Stimulated activated CD4-positive, alpha-beta T cell treated with anti-CD3 and anti-CD28 coated beads, Interleukin-1b, Interleukin-23, amount 100 ng/mL, for 4 hours (primary cell): ENCODE results near the gene NDUFAB1.
"Not testable (repeated sequence)": the region's sequence is repeated elsewhere in the genome, so short reads cannot be mapped to it uniquely, and the experiment has no call there.

Experiments
- DNase-seq, 2 donors: peaks; one replicate each; pipeline ENCODE4 v3.0.0-alpha.2; 2020; ENCODE audit warnings: low read depth in 2 of 2

The NDUFAB1 gene

GRCh38 chr16:23584186-23585076 is 11.7 kb downstream of the NDUFAB1 start:
- DNase-seq, result no peak

- DNase-seq, result not testable (repeated sequence)
These were observed 12.8 kb downstream of the NDUFAB1 start for GRCh38 chr16:23583271-23583670.

GRCh38 chr16:23581764-23582163 is 14.4 kb downstream of the NDUFAB1 start:
- no peak for DNase-seq

- no peak for DNase-seq
These were observed 15.7 kb downstream of the NDUFAB1 start for GRCh38 chr16:23580391-23580790.

- no peak for DNase-seq
These were observed 16.7 kb downstream of the NDUFAB1 start for GRCh38 chr16:23579371-23579770.

GRCh38 chr16:23578101-23578830 is 17.9 kb downstream of the NDUFAB1 start:
- no peak for DNase-seq

- no peak for DNase-seq
These were observed 18.6 kb downstream of the NDUFAB1 start for GRCh38 chr16:23577493-23577892.

- DNase-seq, result no peak
These were observed 20.3 kb downstream of the NDUFAB1 start for GRCh38 chr16:23575834-23576233.

- DNase-seq, result no peak
These were observed 22.3 kb downstream of the NDUFAB1 start for GRCh38 chr16:23573817-23574216.

- no peak for DNase-seq
These were observed 23.7 kb downstream of the NDUFAB1 start for GRCh38 chr16:23572394-23572793.

- no peak for DNase-seq
These were observed 24.2 kb downstream of the NDUFAB1 start for GRCh38 chr16:23571895-23572294.

- no peak for DNase-seq
These were observed 25.0 kb downstream of the NDUFAB1 start for GRCh38 chr16:23570992-23571632.

- DNase-seq, result no peak
These were observed 28.5 kb downstream of the NDUFAB1 start for GRCh38 chr16:23567602-23568001.

- no peak for DNase-seq
These were observed 29.4 kb downstream of the NDUFAB1 start for GRCh38 chr16:23566724-23567123.

GRCh38 chr16:23564575-23565363 is 31.3 kb downstream of the NDUFAB1 start:
- DNase-seq, result no peak

GRCh38 chr16:23563186-23563585 is 32.9 kb downstream of the NDUFAB1 start:
- DNase-seq, result no peak

GRCh38 chr16:23562505-23562904 is 33.6 kb downstream of the NDUFAB1 start:
- no peak for DNase-seq

GRCh38 chr16:23561586-23561985 is 34.5 kb downstream of the NDUFAB1 start:
- DNase-seq, result no peak

GRCh38 chr16:23557779-23558702 is 38.1 kb downstream of the NDUFAB1 start:
- DNase-seq, result peak in 1 of 2 donors; percentile 18
